Mammary epithelial cell (primary cell): ENCODE data around the gene IL34.

Experiments
- CTCF ChIP-seq, 2 donors: IDR thresholded peaks in 1 of 2; conservative IDR thresholded peaks in 1 of 2; 2 replicates each; pipeline ENCODE4 v1.5.1; 2011 to 2012; ENCODE audit warnings: inconsistent platforms in 2 of 2, low read length in 2 of 2, mild to moderate bottlenecking in 2 of 2, control low read depth in 1 of 2, low read depth in 1 of 2; ENCODE audit not compliant: insufficient read depth in 1 of 2; ENCODE audit errors: extremely low read depth in 1 of 2
- EZH2 ChIP-seq: IDR thresholded peaks from 2 replicates; pipeline ENCODE4 v1.6.1; 2012; ENCODE audit warnings: low read length, inconsistent platforms, borderline replicate concordance

GRCh38 chr16:70602831-70603230 lies 43.5 kb upstream of the IL34 start:
- TF ChIP-seq CTCF (conservative IDR thresholded peaks at IDR 0.05 in 1 of 2, IDR thresholded peaks at IDR 0.05 in 1 of 2; ENCODE audit: extremely low read depth in 1 of 2, insufficient read depth in 1 of 2, low read depth in 1 of 2, low read length in 2 of 2) (no peak), EZH2 (no peak)
